ENCODE measurements around the gene ZNF391. TPM values are rescaled to one million over a fixed set of nuclear protein-coding genes. Genes with fewer than 3 reads are reported as not detected.

Gene ZNF391
- total and polyA plus RNA-seq, 2 of the 4 experiments (the other 2 are of a cell fraction): 0.18 to 0.22 TPM

- ChIA-PET POLR2A (ENCODE audit: unreplicated experiment) (no interaction called here), CTCF (no interaction called here)
- no peak overlapping the region for H3K18ac ChIP-seq (ENCODE audit: low read depth, low read length)
- H3K4ac ChIP-seq (ENCODE audit: low read depth, low read length): no peak overlapping the region
- H2AFZ ChIP-seq (replicated peaks; ENCODE audit: low read length, poor library complexity): no peak overlapping the region
- no peak for ATAC-seq (ENCODE audit: low read depth)
- H3K4me1 ChIP-seq (ENCODE audit: control insufficient read depth, insufficient read depth, low read length): no peaks in the 10 kb centered on the region
- no peak overlapping the region for H2AK5ac ChIP-seq (ENCODE audit: low read depth, low read length)
- H2BK15ac ChIP-seq (ENCODE audit: low read depth, low read length): no peak overlapping the region
- no peaks in the 10 kb centered on the region for H3K9me1 ChIP-seq (ENCODE audit: insufficient read depth, low read length)
- no peak overlapping the region for H2BK5ac ChIP-seq (ENCODE audit: low read depth, low read length, poor library complexity, severe bottlenecking)
- no peaks in the 10 kb centered on the region for H3K27me3 ChIP-seq (ENCODE audit: control insufficient read depth, insufficient read depth, low read length)
- no peak overlapping the region for H2BK20ac ChIP-seq (ENCODE audit: low read depth, low read length)
- H3K27ac ChIP-seq (ENCODE audit: insufficient read depth, low read length): no peak overlapping the region
- no peak for TF ChIP-seq MAFK (IDR thresholded peaks at IDR 0.05; ENCODE audit: low read depth, low read length)
- TF ChIP-seq CEBPB (IDR thresholded peaks at IDR 0.05; ENCODE audit: low read depth, low read length): no peak
- TF ChIP-seq BHLHE40 (IDR thresholded peaks at IDR 0.05; ENCODE audit: low read depth, low read length): no peak
- no peak for TF ChIP-seq NFE2L2 (IDR thresholded peaks at IDR 0.05; ENCODE audit: low read depth, low read length)
- TF ChIP-seq, protein P1, sequence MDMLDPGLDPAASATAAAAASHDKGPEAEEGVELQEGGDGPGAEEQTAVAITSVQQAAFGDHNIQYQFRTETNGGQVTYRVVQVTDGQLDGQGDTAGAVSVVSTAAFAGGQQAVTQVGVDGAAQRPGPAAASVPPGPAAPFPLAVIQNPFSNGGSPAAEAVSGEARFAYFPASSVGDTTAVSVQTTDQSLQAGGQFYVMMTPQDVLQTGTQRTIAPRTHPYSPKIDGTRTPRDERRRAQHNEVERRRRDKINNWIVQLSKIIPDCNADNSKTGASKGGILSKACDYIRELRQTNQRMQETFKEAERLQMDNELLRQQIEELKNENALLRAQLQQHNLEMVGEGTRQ (IDR thresholded peaks at IDR 0.05; ENCODE audit: low read depth, low read length): no peak
- TF ChIP-seq CHD1 (IDR thresholded peaks at IDR 0.05; ENCODE audit: low read depth, low read length): no peak
- no peak for TF ChIP-seq RCOR1 (IDR thresholded peaks at IDR 0.05; ENCODE audit: insufficient replicate concordance, low read length)
- TF ChIP-seq MAZ (IDR thresholded peaks at IDR 0.05; ENCODE audit: borderline replicate concordance, low read depth, low read length): no peak
- no peak for TF ChIP-seq MXI1 (IDR thresholded peaks at IDR 0.05; ENCODE audit: borderline replicate concordance, low read depth, low read length)
- TF ChIP-seq POLR2A (IDR thresholded peaks at IDR 0.05; ENCODE audit: low read depth, low read length): no peak
- no peak for TF ChIP-seq SMC3 (IDR thresholded peaks at IDR 0.05; ENCODE audit: low read depth, low read length)
- TF ChIP-seq RFX5 (IDR thresholded peaks at IDR 0.05; ENCODE audit: low read depth, low read length): no peak
- TF ChIP-seq, protein P2, sequence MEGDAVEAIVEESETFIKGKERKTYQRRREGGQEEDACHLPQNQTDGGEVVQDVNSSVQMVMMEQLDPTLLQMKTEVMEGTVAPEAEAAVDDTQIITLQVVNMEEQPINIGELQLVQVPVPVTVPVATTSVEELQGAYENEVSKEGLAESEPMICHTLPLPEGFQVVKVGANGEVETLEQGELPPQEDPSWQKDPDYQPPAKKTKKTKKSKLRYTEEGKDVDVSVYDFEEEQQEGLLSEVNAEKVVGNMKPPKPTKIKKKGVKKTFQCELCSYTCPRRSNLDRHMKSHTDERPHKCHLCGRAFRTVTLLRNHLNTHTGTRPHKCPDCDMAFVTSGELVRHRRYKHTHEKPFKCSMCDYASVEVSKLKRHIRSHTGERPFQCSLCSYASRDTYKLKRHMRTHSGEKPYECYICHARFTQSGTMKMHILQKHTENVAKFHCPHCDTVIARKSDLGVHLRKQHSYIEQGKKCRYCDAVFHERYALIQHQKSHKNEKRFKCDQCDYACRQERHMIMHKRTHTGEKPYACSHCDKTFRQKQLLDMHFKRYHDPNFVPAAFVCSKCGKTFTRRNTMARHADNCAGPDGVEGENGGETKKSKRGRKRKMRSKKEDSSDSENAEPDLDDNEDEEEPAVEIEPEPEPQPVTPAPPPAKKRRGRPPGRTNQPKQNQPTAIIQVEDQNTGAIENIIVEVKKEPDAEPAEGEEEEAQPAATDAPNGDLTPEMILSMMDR (conservative IDR thresholded peaks at IDR 0.05; ENCODE audit: low read depth, low read length): no peak
- TF ChIP-seq RAD21 (IDR thresholded peaks at IDR 0.05; ENCODE audit: low read length): no peak
- TF ChIP-seq FOS (IDR thresholded peaks at IDR 0.05; ENCODE audit: low read depth, low read length): no peak
- H3K4me2 ChIP-seq (ENCODE audit: low read depth, low read length): no peak overlapping the region
- H2BK120ac ChIP-seq (ENCODE audit: low read depth, low read length): no peak overlapping the region
- no peaks in the 10 kb centered on the region for H3K79me1 ChIP-seq (ENCODE audit: low read depth in 1 of 2, low read length in 2 of 2)
- H3K9ac ChIP-seq (ENCODE audit: low read depth, low read length): no peak overlapping the region
- H3K56ac ChIP-seq (ENCODE audit: extremely low read depth, insufficient read depth, low read length): no peak overlapping the region
- no TSS peak for BruUV-seq (replicated peaks)
- no peak overlapping the region for H3K4me3 ChIP-seq (ENCODE audit: insufficient read depth, low read depth, low read length)
- in situ Hi-C loops (cut with MboI; ENCODE audit: low sequenced_read_pairs) (no loop called here), intact Hi-C loops (cut with micrococcal nuclease) (no loop called here), dilution Hi-C loops (cut with HindIII; ENCODE audit: low sequenced_read_pairs, unreplicated experiment) (no loop called here)
- no peak overlapping the region for H4K91ac ChIP-seq (ENCODE audit: insufficient read depth, low read depth, low read length)
- no peak overlapping the region for H3K23ac ChIP-seq (ENCODE audit: low read depth, low read length)
- no peaks in the 10 kb centered on the region for H3K36me3 ChIP-seq (ENCODE audit: control insufficient read depth, insufficient read depth, low read length)
- H3K14ac ChIP-seq (replicated peaks; ENCODE audit: low read depth, low read length): no peak overlapping the region
- H4K8ac ChIP-seq (ENCODE audit: low read depth in 2 of 2, low read length in 2 of 2): no peak overlapping the region
- DNase-seq: no peak
- peaks cover 3% of the 10 kb centered on the region; the same call in 1 of the 2 replicates for H3K9me3 ChIP-seq (ENCODE audit: control insufficient read depth, insufficient read depth, low read length)
- no peaks in the 10 kb centered on the region for H4K20me1 ChIP-seq (ENCODE audit: insufficient read depth, low read length)
- no peak overlapping the region for H2AK9ac ChIP-seq (replicated peaks; ENCODE audit: low read depth, low read length, poor library complexity)
- no CpG with 5 or more reads among the region's 4 CpGs for WGBS, 2 experiments (ENCODE audit: extremely low coverage in 2 of 2, insufficient read length in 1 of 2)
- H4K5ac ChIP-seq (ENCODE audit: low read depth, low read length): no peak overlapping the region
Measured at GRCh38 chr6:27352850-27353249, 35.7 kb upstream of the ZNF391 start.
